Measurements from ENCODE around the gene ELP2. TPM values are rescaled to one million over a fixed set of nuclear protein-coding genes. Genes with fewer than 3 reads are reported as not detected.

The ELP2 gene
- total and polyA plus RNA-seq, 4 donors: 38.1 to 99.3 (median 73.5) TPM

GRCh38 chr18:36094431-36094830 lies 35.3 kb upstream of the ELP2 start:
- Histone ChIP-seq H3K9me3 (ENCODE audit: control insufficient read depth, low read length) (no peaks in the 10 kb centered on the region), H3K4me3 (ENCODE audit: low read length in 2 of 2) (no peak overlapping the region), H3K27ac (ENCODE audit: low read depth in 1 of 2, low read length in 2 of 2) (no peak overlapping the region), H3K36me3 (ENCODE audit: control insufficient read depth in 1 of 2, insufficient read depth in 2 of 2, low read length in 1 of 2) (no peaks in the 10 kb centered on the region), H3K4me1 (ENCODE audit: control insufficient read depth in 1 of 2, insufficient read depth in 2 of 2, low read length in 2 of 2) (no peaks in the 10 kb centered on the region), H3K27me3 (ENCODE audit: control insufficient read depth in 1 of 2, insufficient read depth in 2 of 2, low read length in 1 of 2) (no peaks in the 10 kb centered on the region)
- intact Hi-C loops (cut with DNase I): no loop called here
- ATAC-seq (ENCODE audit: low FRiP score) (no peak), DNase-seq (no peak)
- 74 to 81% methylated on average over 3 of the region's 3 CpGs for WGBS, 2 donors

GRCh38 chr18:36095936-36096519 lies 33.7 kb upstream of the ELP2 start:
- H3K27ac ChIP-seq (ENCODE audit: low read depth in 1 of 2, low read length in 2 of 2): no peak overlapping the region
- 21 to 27% methylated on average over 1 of the region's 1 CpG for WGBS, 2 donors
- intact Hi-C loops (cut with DNase I): loop anchor here (2.0 to 5.0 kb wide), 3 partner anchors 186 to 476 kb away; no protein-coding TSS in a partner anchor
- H3K9me3 ChIP-seq (ENCODE audit: control insufficient read depth, low read length): no peaks in the 10 kb centered on the region
- H3K4me1 ChIP-seq (ENCODE audit: control insufficient read depth in 1 of 2, insufficient read depth in 2 of 2, low read length in 2 of 2): no peaks in the 10 kb centered on the region
- no peaks in the 10 kb centered on the region for H3K36me3 ChIP-seq (ENCODE audit: control insufficient read depth in 1 of 2, insufficient read depth in 2 of 2, low read length in 1 of 2)
- H3K4me3 ChIP-seq (ENCODE audit: low read length in 2 of 2): no peak overlapping the region
- ATAC-seq (ENCODE audit: low FRiP score): no peak
- H3K27me3 ChIP-seq (ENCODE audit: control insufficient read depth in 1 of 2, insufficient read depth in 2 of 2, low read length in 1 of 2): no peaks in the 10 kb centered on the region
- DNase-seq: no peak

GRCh38 chr18:36096955-36097354 lies 32.7 kb upstream of the ELP2 start:
- intact Hi-C loops (cut with DNase I): loop anchor here (2.0 to 5.0 kb wide), 3 partner anchors 185 to 475 kb away; no protein-coding TSS in a partner anchor
- Histone ChIP-seq H3K36me3 (ENCODE audit: control insufficient read depth in 1 of 2, insufficient read depth in 2 of 2, low read length in 1 of 2) (no peaks in the 10 kb centered on the region), H3K4me3 (ENCODE audit: low read length in 2 of 2) (no peak overlapping the region), H3K27me3 (ENCODE audit: control insufficient read depth in 1 of 2, insufficient read depth in 2 of 2, low read length in 1 of 2) (no peaks in the 10 kb centered on the region), H3K27ac (ENCODE audit: low read depth in 1 of 2, low read length in 2 of 2) (no peak overlapping the region), H3K4me1 (ENCODE audit: control insufficient read depth in 1 of 2, insufficient read depth in 2 of 2, low read length in 2 of 2) (no peaks in the 10 kb centered on the region), H3K9me3 (ENCODE audit: control insufficient read depth, low read length) (peaks cover 3% of the 10 kb centered on the region)
- DNase-seq (no peak), ATAC-seq (ENCODE audit: low FRiP score) (no peak)

GRCh38 chr18:36099311-36099710 lies 30.4 kb upstream of the ELP2 start:
- no peak for DNase-seq
- intact Hi-C loops (cut with DNase I): loop anchor here in 1 of 2 donors (5.0 kb wide), 2 partner anchors 183 to 473 kb away; no protein-coding TSS in a partner anchor
- H3K4me3 ChIP-seq (ENCODE audit: low read length in 2 of 2): no peak overlapping the region
- no peaks in the 10 kb centered on the region for H3K27me3 ChIP-seq (ENCODE audit: control insufficient read depth in 1 of 2, insufficient read depth in 2 of 2, low read length in 1 of 2)
- peaks cover 3% of the 10 kb centered on the region for H3K9me3 ChIP-seq (ENCODE audit: control insufficient read depth, low read length)
- no peaks in the 10 kb centered on the region for H3K36me3 ChIP-seq (ENCODE audit: control insufficient read depth in 1 of 2, insufficient read depth in 2 of 2, low read length in 1 of 2)
- ATAC-seq (ENCODE audit: low FRiP score): no peak
- no peaks in the 10 kb centered on the region for H3K4me1 ChIP-seq (ENCODE audit: control insufficient read depth in 1 of 2, insufficient read depth in 2 of 2, low read length in 2 of 2)
- no peak overlapping the region for H3K27ac ChIP-seq (ENCODE audit: low read depth in 1 of 2, low read length in 2 of 2)

- Histone ChIP-seq H3K4me1 (ENCODE audit: control insufficient read depth in 1 of 2, insufficient read depth in 2 of 2, low read length in 2 of 2) (no peaks in the 10 kb centered on the region), H3K4me3 (ENCODE audit: low read length in 2 of 2) (no peak overlapping the region), H3K9me3 (ENCODE audit: control insufficient read depth, low read length) (peaks cover 3% of the 10 kb centered on the region), H3K27me3 (ENCODE audit: control insufficient read depth in 1 of 2, insufficient read depth in 2 of 2, low read length in 1 of 2) (no peaks in the 10 kb centered on the region), H3K36me3 (ENCODE audit: control insufficient read depth in 1 of 2, insufficient read depth in 2 of 2, low read length in 1 of 2) (no peaks in the 10 kb centered on the region), H3K27ac (ENCODE audit: low read depth in 1 of 2, low read length in 2 of 2) (no peak overlapping the region)
- ATAC-seq (ENCODE audit: low FRiP score) (no peak), DNase-seq (no peak)
- intact Hi-C loops (cut with DNase I): no loop called here
- 91 to 93% methylated on average over 7 of the region's 7 CpGs for WGBS, 2 donors
Observed at GRCh38 chr18:36101943-36102342, 27.8 kb upstream of the ELP2 start.

GRCh38 chr18:36104749-36105148 lies 24.9 kb upstream of the ELP2 start:
- Histone ChIP-seq H3K27ac (ENCODE audit: low read depth in 1 of 2, low read length in 2 of 2) (no peak overlapping the region), H3K4me1 (ENCODE audit: control insufficient read depth in 1 of 2, insufficient read depth in 2 of 2, low read length in 2 of 2) (no peaks in the 10 kb centered on the region), H3K27me3 (ENCODE audit: control insufficient read depth in 1 of 2, insufficient read depth in 2 of 2, low read length in 1 of 2) (no peaks in the 10 kb centered on the region), H3K36me3 (ENCODE audit: control insufficient read depth in 1 of 2, insufficient read depth in 2 of 2, low read length in 1 of 2) (no peaks in the 10 kb centered on the region), H3K9me3 (ENCODE audit: control insufficient read depth, low read length) (peaks cover 3% of the 10 kb centered on the region), H3K4me3 (ENCODE audit: low read length in 2 of 2) (no peak overlapping the region)
- 88% methylated on average over 2 of the region's 2 CpGs for WGBS, 2 donors
- intact Hi-C loops (cut with DNase I): no loop called here
- no peak for ATAC-seq (ENCODE audit: low FRiP score)
- no peak for DNase-seq

GRCh38 chr18:36107477-36107876 lies 22.2 kb upstream of the ELP2 start:
- intact Hi-C loops (cut with DNase I): no loop called here
- ATAC-seq (ENCODE audit: low FRiP score) (no peak), DNase-seq (no peak)
- H3K9me3 ChIP-seq (ENCODE audit: control insufficient read depth, low read length): no peaks in the 10 kb centered on the region
- H3K36me3 ChIP-seq (ENCODE audit: control insufficient read depth in 1 of 2, insufficient read depth in 2 of 2, low read length in 1 of 2): peaks cover 1 to 3% of the 10 kb centered on the region in 2 donors
- no peaks in the 10 kb centered on the region for H3K4me1 ChIP-seq (ENCODE audit: control insufficient read depth in 1 of 2, insufficient read depth in 2 of 2, low read length in 2 of 2)
- no peak overlapping the region for H3K27ac ChIP-seq (ENCODE audit: low read depth in 1 of 2, low read length in 2 of 2)
- H3K27me3 ChIP-seq (ENCODE audit: control insufficient read depth in 1 of 2, insufficient read depth in 2 of 2, low read length in 1 of 2): no peaks in the 10 kb centered on the region
- no peak overlapping the region for H3K4me3 ChIP-seq (ENCODE audit: low read length in 2 of 2)

GRCh38 chr18:36108196-36108595 lies 21.5 kb upstream of the ELP2 start:
- H3K4me3 ChIP-seq (ENCODE audit: low read length in 2 of 2): no peak overlapping the region
- H3K27me3 ChIP-seq (ENCODE audit: control insufficient read depth in 1 of 2, insufficient read depth in 2 of 2, low read length in 1 of 2): no peaks in the 10 kb centered on the region
- 47 to 50% methylated on average over 2 of the region's 2 CpGs for WGBS, 2 donors
- no peaks in the 10 kb centered on the region for H3K4me1 ChIP-seq (ENCODE audit: control insufficient read depth in 1 of 2, insufficient read depth in 2 of 2, low read length in 2 of 2)
- no peak for DNase-seq
- no peak overlapping the region for H3K27ac ChIP-seq (ENCODE audit: low read depth in 1 of 2, low read length in 2 of 2)
- intact Hi-C loops (cut with DNase I): no loop called here
- ATAC-seq (ENCODE audit: low FRiP score): no peak
- H3K36me3 ChIP-seq (ENCODE audit: control insufficient read depth in 1 of 2, insufficient read depth in 2 of 2, low read length in 1 of 2): peaks cover 2 to 5% of the 10 kb centered on the region in 2 donors
- no peaks in the 10 kb centered on the region for H3K9me3 ChIP-seq (ENCODE audit: control insufficient read depth, low read length)

GRCh38 chr18:36108601-36109000 lies 21.1 kb upstream of the ELP2 start:
- 91 to 92% methylated on average over 5 of the region's 5 CpGs for WGBS, 2 donors
- DNase-seq (no peak), ATAC-seq (ENCODE audit: low FRiP score) (no peak)
- Histone ChIP-seq H3K27ac (ENCODE audit: low read depth in 1 of 2, low read length in 2 of 2) (no peak overlapping the region), H3K4me3 (ENCODE audit: low read length in 2 of 2) (no peak overlapping the region), H3K27me3 (ENCODE audit: control insufficient read depth in 1 of 2, insufficient read depth in 2 of 2, low read length in 1 of 2) (no peaks in the 10 kb centered on the region), H3K9me3 (ENCODE audit: control insufficient read depth, low read length) (no peaks in the 10 kb centered on the region), H3K4me1 (ENCODE audit: control insufficient read depth in 1 of 2, insufficient read depth in 2 of 2, low read length in 2 of 2) (no peaks in the 10 kb centered on the region), H3K36me3 (ENCODE audit: control insufficient read depth in 1 of 2, insufficient read depth in 2 of 2, low read length in 1 of 2) (peaks cover 3 to 5% of the 10 kb centered on the region in 2 donors)
- intact Hi-C loops (cut with DNase I): no loop called here
